ENCODE measurements around the gene GSDMA. TPM values are rescaled to one million over a fixed set of nuclear protein-coding genes. Genes with fewer than 3 reads are reported as not detected.

GSDMA gene
- total and polyA plus RNA-seq, 9 of the 15 experiments (the other 6 are each of a cell fraction or from before 2014, with no cell fraction given) = 0.04 to 0.13 (median 0.07) TPM; not detected in 2

GRCh38 chr17:40026816-40027613, 64.2 kb downstream of the GSDMA start (continued):
- TF ChIP-seq ZBTB8A (IDR thresholded peaks at IDR 0.05; ENCODE audit: partially characterized antibody) (no peak), JUNB (CRISPR knock-in tag; conservative IDR thresholded peaks at IDR 0.05) (no peak), XRCC5 (IDR thresholded peaks at IDR 0.05; ENCODE audit: low read depth, low read length) (peak; percentile 65), USF1 (CRISPR knock-in tag; IDR thresholded peaks at IDR 0.05) (no peak), KLF16 (IDR thresholded peaks at IDR 0.05) (0 out of 2 replicates have a peak, but pooled peaks have one; percentile 51), HNRNPK (IDR thresholded peaks at IDR 0.05; ENCODE audit: low read depth, low read length, poor library complexity, severe bottlenecking) (no peak), ZNF224 (CRISPR knock-in tag; IDR thresholded peaks at IDR 0.05) (no peak), RFX7 (CRISPR knock-in tag; IDR thresholded peaks at IDR 0.05) (no peak), SFPQ (IDR thresholded peaks at IDR 0.05; ENCODE audit: low read depth, low read length) (no peak), ELK3 (CRISPR knock-in tag; IDR thresholded peaks at IDR 0.05) (no peak), MEF2A (IDR thresholded peaks at IDR 0.05; ENCODE audit: control insufficient read depth, low read depth, low read length) (no peak), HNRNPH1 (optimal IDR thresholded peaks at IDR 0.05; ENCODE audit: low read depth, low read length) (no peak), RB1 (IDR thresholded peaks at IDR 0.05; ENCODE audit: low read depth) (peak; percentile 84; the same call in 1 of the 2 replicates), FOXA1 (IDR thresholded peaks at IDR 0.05; ENCODE audit: borderline replicate concordance) (no peak), RBM15 (IDR thresholded peaks at IDR 0.05; ENCODE audit: insufficient read depth, low read length) (no peak), EHMT2 (IDR thresholded peaks at IDR 0.05) (no peak), ILF3 (IDR thresholded peaks at IDR 0.05; ENCODE audit: borderline replicate concordance) (no peak), ESRRA (IDR thresholded peaks at IDR 0.05; ENCODE audit: borderline replicate concordance, low read depth) (no peak), PTBP1 (IDR thresholded peaks at IDR 0.05; ENCODE audit: low read depth, low read length) (no peak), ZZZ3 (IDR thresholded peaks at IDR 0.05) (no peak)
- TF ChIP-seq, protein P1, sequence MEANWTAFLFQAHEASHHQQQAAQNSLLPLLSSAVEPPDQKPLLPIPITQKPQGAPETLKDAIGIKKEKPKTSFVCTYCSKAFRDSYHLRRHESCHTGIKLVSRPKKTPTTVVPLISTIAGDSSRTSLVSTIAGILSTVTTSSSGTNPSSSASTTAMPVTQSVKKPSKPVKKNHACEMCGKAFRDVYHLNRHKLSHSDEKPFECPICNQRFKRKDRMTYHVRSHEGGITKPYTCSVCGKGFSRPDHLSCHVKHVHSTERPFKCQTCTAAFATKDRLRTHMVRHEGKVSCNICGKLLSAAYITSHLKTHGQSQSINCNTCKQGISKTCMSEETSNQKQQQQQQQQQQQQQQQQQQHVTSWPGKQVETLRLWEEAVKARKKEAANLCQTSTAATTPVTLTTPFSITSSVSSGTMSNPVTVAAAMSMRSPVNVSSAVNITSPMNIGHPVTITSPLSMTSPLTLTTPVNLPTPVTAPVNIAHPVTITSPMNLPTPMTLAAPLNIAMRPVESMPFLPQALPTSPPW (CRISPR knock-in tag; IDR thresholded peaks at IDR 0.05) = no peak

All from K562 (cell line).